GM23338 (cell line): ENCODE measurements around the gene LMF2. TPM values are rescaled to one million over a fixed set of nuclear protein-coding genes. Genes with fewer than 3 reads are reported as not detected.

ENCODE experiments used
- ATAC-seq: fragments of 200-7000 bp; cut with Tn5 transposase; 3 replicates; pipeline ENCODE4 v1.9.1; 2020
- DNase-seq: peaks from one replicate; pipeline ENCODE4 v3.0.0-alpha.2; 2015; ENCODE audit warnings: low spot score
- H2AFZ ChIP-seq: fragments of 200-600 bp; sonication (generic); 2 replicates; pipeline ENCODE4 v1.8.0; 2016; ENCODE audit warnings: antibody characterized with exemption, mild to moderate bottlenecking, moderate library complexity
- H3F3A ChIP-seq: fragments of 200-600 bp; sonication (generic); replicated peaks from 2 replicates; pipeline ENCODE4 v1.8.0; 2017; ENCODE audit warnings: antibody characterized with exemption, mixed run types, low read depth
- H3K27ac ChIP-seq: fragments of 200-600 bp; sonication (generic); 2 replicates; pipeline ENCODE4 v1.6.1; 2016; ENCODE audit warnings: low read depth
- H3K27me3 ChIP-seq: fragments of 200-600 bp; sonication (generic); 2 replicates; pipeline ENCODE4 v1.8.0; 2016; ENCODE audit warnings: mild to moderate bottlenecking, mixed run types, moderate library complexity; ENCODE audit not compliant: insufficient read depth
- H3K36me3 ChIP-seq: fragments of 200-600 bp; sonication (generic); 2 replicates; pipeline ENCODE4 v1.8.0; 2016; ENCODE audit warnings: mild to moderate bottlenecking; ENCODE audit not compliant: insufficient read depth
- H3K4me1 ChIP-seq: fragments of 200-600 bp; sonication (generic); 2 replicates; pipeline ENCODE4 v1.8.0; 2016; ENCODE audit warnings: mild to moderate bottlenecking, moderate library complexity; ENCODE audit not compliant: insufficient read depth
- H3K4me2 ChIP-seq: fragments of 200-600 bp; sonication (generic); 2 replicates; pipeline ENCODE4 v1.7.1; 2017; ENCODE audit warnings: mixed run types
- H3K4me3 ChIP-seq: fragments of 200-600 bp; sonication (generic); 2 replicates; pipeline ENCODE4 v1.6.1; 2016; ENCODE audit warnings: mixed run types
- H3K79me2 ChIP-seq: fragments of 200-600 bp; sonication (generic); replicated peaks from 2 replicates; pipeline ENCODE4 v1.8.0; 2017; ENCODE audit warnings: mild to moderate bottlenecking; ENCODE audit not compliant: insufficient read depth
- H3K9me2 ChIP-seq: fragments of 200-600 bp; sonication (generic); 2 replicates; pipeline ENCODE4 v1.8.0; 2017; ENCODE audit not compliant: insufficient read depth
- H4K20me1 ChIP-seq: fragments of 200-600 bp; sonication (generic); replicated peaks from 2 replicates; pipeline ENCODE4 v1.8.0; 2017; ENCODE audit warnings: mild to moderate bottlenecking; ENCODE audit not compliant: insufficient read depth
- H3K27ac Mint-ChIP-seq: 2 replicates; pipeline ENCODE4 v1.8.0; 2020; ENCODE audit warnings: inconsistent platforms, mild to moderate bottlenecking, moderate library complexity, mixed read lengths
- H3K27me3 Mint-ChIP-seq: 3 replicates; pipeline ENCODE4 v1.8.0; 2022; ENCODE audit warnings: low read depth, mild to moderate bottlenecking, moderate library complexity, mixed read lengths, inconsistent platforms; ENCODE audit not compliant: insufficient read depth, poor library complexity
- H3K36me3 Mint-ChIP-seq: 3 replicates; pipeline ENCODE4 v1.8.0; 2021; ENCODE audit warnings: low read depth, mild to moderate bottlenecking, inconsistent platforms, moderate library complexity, mixed read lengths
- H3K4me1 Mint-ChIP-seq: 3 replicates; pipeline ENCODE4 v1.8.0; 2020; ENCODE audit warnings: mild to moderate bottlenecking, inconsistent platforms, mixed read lengths
- H3K4me3 Mint-ChIP-seq: 3 replicates; pipeline ENCODE4 v1.8.0; 2021; ENCODE audit warnings: moderate library complexity, mild to moderate bottlenecking, inconsistent platforms, mixed read lengths
- H3K9me3 Mint-ChIP-seq: 3 replicates; pipeline ENCODE4 v1.8.0; 2020; ENCODE audit warnings: moderate library complexity, mild to moderate bottlenecking, inconsistent platforms, mixed read lengths
- CREB1 ChIP-seq: fragments of 250-450 bp; sonication (Bioruptor Pico); IDR thresholded peaks from 2 replicates; pipeline ENCODE4 v1.5.0; 2020; ENCODE audit warnings: low read depth, mild to moderate bottlenecking, moderate library complexity
- EZH2phosphoT487 ChIP-seq: fragments of 200-600 bp; sonication (generic); IDR thresholded peaks from one replicate; pipeline ENCODE4 v1.8.1; 2018; ENCODE audit warnings: antibody characterized with exemption; ENCODE audit not compliant: unreplicated experiment
- JUNB ChIP-seq: IDR thresholded peaks from one replicate; pipeline ENCODE4 v1.6.1; 2016; ENCODE audit warnings: antibody characterized with exemption; ENCODE audit not compliant: unreplicated experiment
- STAT1 ChIP-seq: IDR thresholded peaks from one replicate; pipeline ENCODE4 v1.6.1; 2016; ENCODE audit warnings: antibody characterized with exemption; ENCODE audit not compliant: unreplicated experiment
- ZNF462 ChIP-seq: fragments of 250-450 bp; sonication (Bioruptor Pico); IDR thresholded peaks from 2 replicates; pipeline ENCODE4 v1.5.0; 2020; ENCODE audit warnings: mild to moderate bottlenecking, moderate library complexity
- polyA plus RNA-seq: library from polyadenylated mRNA; unstranded; fragments of >200 nt; fragmentation: Nextera tagmentation; extraction: Ambion mirVana; gene quantifications from 2 replicates; pipeline ENCODE4 v1.2.1, GENCODE V29; 2016
- total RNA-seq: library from RNA; depleted of rRNA; stranded (reverse); fragments of >200 nt; shearing (Covaris generic); gene quantifications from 2 replicates; pipeline ENCODE4 v1.2.3, GENCODE V29; 2014

Gene LMF2
- total and polyA plus RNA-seq, 2 experiments from 2014 or later = 15.6 to 36.3 TPM

- no peak for TF ChIP-seq ZNF462 (CRISPR knock-in tag)
These were observed 30.6 kb downstream of the LMF2 start (continued) for GRCh38 chr22:50476868-50477267.

GRCh38 chr22:50475652-50476002 lies 31.9 kb downstream of the LMF2 start:
- ATAC-seq (peak; percentile 8), DNase-seq (no peak)
- peak overlapping the region; percentile 61 for H3K4me3 Mint-ChIP-seq
- no peaks in the 10 kb centered on the region for H3K36me3 Mint-ChIP-seq
- Histone ChIP-seq H3K36me3 (no peaks in the 10 kb centered on the region), H3K9me2 (no peaks in the 10 kb centered on the region), H3K27ac (no peak overlapping the region), H3K4me2 (peak overlapping the region; percentile 81), H3K79me2 (peaks cover 36% of the 10 kb centered on the region), H3K27me3 (peaks cover 18% of the 10 kb centered on the region), H2AFZ (peak overlapping the region; percentile 69; the same call in 1 of the 2 replicates), H4K20me1 (peaks cover 28% of the 10 kb centered on the region), H3K4me3 (peak overlapping the region; percentile 62), H3K4me1 (peaks cover 11% of the 10 kb centered on the region), H3F3A (no peaks in the 10 kb centered on the region)
- H3K27me3 Mint-ChIP-seq = peaks cover 43% of the 10 kb centered on the region
- TF ChIP-seq JUNB (no peak), CREB1 (no peak), EZH2phosphoT487 (no peak), STAT1 (no peak)
- peaks cover 30% of the 10 kb centered on the region for H3K4me1 Mint-ChIP-seq
- no peak overlapping the region for H3K27ac Mint-ChIP-seq
- no peaks in the 10 kb centered on the region; the same call in 2 of the 3 replicates for H3K9me3 Mint-ChIP-seq
